RPMI7951 (cell line): ENCODE results near the gene PHF3. TPM values are rescaled to one million over a fixed set of nuclear protein-coding genes. Genes with fewer than 3 reads are reported as not detected.
A peak's percentile ranks its signal among the peaks of the same experiment; 100 is the strongest.
"Not testable (repeated sequence)": the region's sequence is repeated elsewhere in the genome, so short reads cannot be mapped to it uniquely, and the experiment has no call there.

Source experiments
- DNase-seq: peaks from one replicate; pipeline ENCODE4 v3.0.0-alpha.2; 2012; ENCODE audit warnings: low read depth
- total RNA-seq: library from RNA; depleted of rRNA; stranded (reverse); fragments of >200 nt; shearing (Covaris generic); gene quantifications from 2 replicates; pipeline ENCODE4 v1.2.3, GENCODE V29; 2014

PHF3 gene
- total RNA-seq, 1 experiment from 2014 or later: 35.7 TPM

- no peak for DNase-seq
These were observed 73.5 kb downstream of the PHF3 start for GRCh38 chr6:63709148-63709547.

- DNase-seq: no peak
These were observed 77.7 kb downstream of the PHF3 start for GRCh38 chr6:63713332-63713731.

- no peak for DNase-seq
These were observed 78.5 kb downstream of the PHF3 start for GRCh38 chr6:63714091-63714490.

GRCh38 chr6:63716169-63716568, 80.6 kb downstream of the PHF3 start:
- no peak for DNase-seq

GRCh38 chr6:63721181-63721580, 85.6 kb downstream of the PHF3 start:
- no peak for DNase-seq

- no peak for DNase-seq
These were observed 89.1 kb downstream of the PHF3 start for GRCh38 chr6:63724721-63725120.

GRCh38 chr6:63730311-63730710, 94.7 kb downstream of the PHF3 start:
- no peak for DNase-seq

GRCh38 chr6:63731930-63732329, 96.3 kb downstream of the PHF3 start:
- DNase-seq: no peak

GRCh38 chr6:63732336-63732735, 96.7 kb downstream of the PHF3 start:
- no peak for DNase-seq

- no peak for DNase-seq
These were observed 99.3 kb downstream of the PHF3 start for GRCh38 chr6:63734923-63735322.

GRCh38 chr6:63738190-63738589, 102.6 kb downstream of the PHF3 start:
- not testable (repeated sequence) for DNase-seq

GRCh38 chr6:63739094-63739687, 103.6 kb downstream of the PHF3 start:
- DNase-seq: no peak

GRCh38 chr6:63740709-63741108, 105.1 kb downstream of the PHF3 start:
- DNase-seq: peak; percentile 76

- no peak for DNase-seq
These were observed 106.5 kb downstream of the PHF3 start for GRCh38 chr6:63742060-63742459.

- DNase-seq: no peak
These were observed 108.1 kb downstream of the PHF3 start for GRCh38 chr6:63743691-63744090.

GRCh38 chr6:63744810-63745209, 109.2 kb downstream of the PHF3 start:
- no peak for DNase-seq

GRCh38 chr6:63745784-63746183, 110.2 kb downstream of the PHF3 start:
- no peak for DNase-seq

GRCh38 chr6:63750400-63750799, 114.8 kb downstream of the PHF3 start:
- no peak for DNase-seq

GRCh38 chr6:63757275-63757674, 121.7 kb downstream of the PHF3 start:
- DNase-seq: not testable (repeated sequence)

GRCh38 chr6:63757826-63758225, 122.2 kb downstream of the PHF3 start:
- no peak for DNase-seq

GRCh38 chr6:63759605-63760105, 124.1 kb downstream of the PHF3 start:
- DNase-seq: no peak

- no peak for DNase-seq
These were observed 124.6 kb downstream of the PHF3 start for GRCh38 chr6:63760199-63760598.

- DNase-seq: peak; percentile 30
These were observed 128.8 kb downstream of the PHF3 start for GRCh38 chr6:63764318-63764916.
